ENCODE results near the gene DISC1.
"Not testable (repeated sequence)": the region's sequence is repeated elsewhere in the genome, so short reads cannot be mapped to it uniquely, and the experiment has no call there.

DISC1 gene

DNA sequence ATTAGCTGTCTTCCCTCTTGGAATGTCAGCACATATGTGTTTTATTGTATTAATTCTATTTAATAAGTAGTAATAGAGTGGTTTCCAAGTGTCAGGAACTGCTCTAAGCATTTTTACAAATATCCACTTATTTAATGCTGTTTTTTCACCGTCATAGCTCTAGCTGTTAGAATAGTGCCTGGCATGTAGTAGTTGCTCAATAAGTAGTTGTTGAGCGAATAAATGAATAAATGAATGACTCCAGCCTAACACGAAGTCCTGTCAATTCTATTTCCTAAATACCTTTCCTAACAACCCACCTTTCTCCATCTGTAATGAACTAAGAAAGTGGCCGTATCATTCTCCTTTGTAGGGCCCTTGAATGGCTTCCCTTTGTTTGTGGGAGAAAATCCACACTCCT, 312.5 kb downstream of the DISC1 start:
- DNase-seq: no peak

DNA sequence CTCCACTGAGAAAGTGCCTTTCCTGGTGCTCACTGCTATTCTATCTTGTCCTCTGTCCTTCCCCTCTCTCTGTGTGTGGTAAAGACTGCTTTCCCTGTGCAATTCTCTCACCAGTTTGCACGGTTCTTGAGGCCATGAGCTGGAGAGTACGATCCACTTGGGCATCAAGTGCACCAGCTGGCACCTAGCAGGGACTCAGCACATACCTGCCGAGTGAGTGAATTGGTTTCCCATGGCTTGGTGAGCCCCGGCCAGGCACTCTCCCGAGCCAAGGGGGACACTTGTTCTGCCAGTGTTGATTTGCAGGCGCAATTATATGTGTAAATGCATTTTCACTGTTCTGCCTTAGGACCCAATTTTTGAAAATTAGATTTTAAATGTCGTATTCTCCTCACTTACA, 313.5 kb downstream of the DISC1 start:
- no peak for DNase-seq

DNA sequence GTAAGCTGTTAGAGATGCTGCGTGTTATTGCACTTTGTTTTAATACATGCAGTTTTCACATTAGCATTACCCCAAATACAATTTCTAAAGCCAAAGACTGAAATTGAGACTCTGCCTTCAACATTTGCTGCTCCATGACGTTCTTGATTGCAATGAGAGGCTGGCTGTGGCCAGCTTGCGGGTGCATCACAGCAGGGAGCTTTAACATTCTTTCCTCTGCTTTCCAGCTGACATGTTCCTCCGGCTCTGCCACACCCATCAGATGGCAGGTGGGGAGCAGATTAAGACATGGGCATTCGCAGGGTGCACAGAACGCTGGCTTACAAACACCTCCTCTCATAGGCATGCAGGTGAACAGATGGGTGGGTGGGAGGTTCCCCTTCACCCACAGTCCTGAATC, 314.1 kb downstream of the DISC1 start:
- DNase-seq: no peak

DNA sequence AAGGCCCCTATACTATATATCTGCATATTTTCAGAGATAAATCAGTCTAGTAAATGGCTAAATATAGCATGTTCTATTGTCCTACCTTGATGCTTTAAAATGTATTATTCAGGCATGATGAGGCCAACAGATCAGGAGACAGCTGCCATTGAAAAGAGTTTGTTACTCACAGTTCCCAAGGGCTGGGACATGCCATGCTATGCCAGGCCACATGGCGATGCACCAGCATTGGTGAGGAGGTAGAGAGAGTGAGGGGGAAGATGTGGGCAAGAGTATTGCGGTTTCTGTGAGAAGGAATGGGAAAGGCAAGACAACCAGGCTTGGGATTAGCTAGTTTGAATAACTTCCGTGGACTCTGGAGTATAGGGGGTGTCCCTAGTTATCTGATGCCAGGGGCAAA, 316.5 kb downstream of the DISC1 start:
- no peak for DNase-seq

DNA sequence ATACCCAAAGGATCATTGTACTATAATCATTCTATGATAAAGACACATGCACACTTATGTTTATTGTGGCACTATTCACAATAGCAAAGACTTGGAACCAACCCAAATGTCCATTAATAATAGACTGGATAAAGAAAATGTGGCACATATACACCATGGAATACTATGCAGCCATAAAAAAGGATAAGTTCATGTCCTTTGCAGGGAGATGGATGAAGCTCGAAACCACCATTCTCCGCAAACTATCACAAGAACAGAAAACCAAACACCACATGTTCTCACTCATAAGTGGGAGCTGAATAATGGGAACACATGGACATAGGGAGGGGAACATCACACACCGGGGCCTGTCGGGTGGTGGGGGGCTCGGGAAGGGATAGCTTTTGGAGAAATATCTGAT, 321.5 kb downstream of the DISC1 start:
- not testable (repeated sequence) for DNase-seq

DNA sequence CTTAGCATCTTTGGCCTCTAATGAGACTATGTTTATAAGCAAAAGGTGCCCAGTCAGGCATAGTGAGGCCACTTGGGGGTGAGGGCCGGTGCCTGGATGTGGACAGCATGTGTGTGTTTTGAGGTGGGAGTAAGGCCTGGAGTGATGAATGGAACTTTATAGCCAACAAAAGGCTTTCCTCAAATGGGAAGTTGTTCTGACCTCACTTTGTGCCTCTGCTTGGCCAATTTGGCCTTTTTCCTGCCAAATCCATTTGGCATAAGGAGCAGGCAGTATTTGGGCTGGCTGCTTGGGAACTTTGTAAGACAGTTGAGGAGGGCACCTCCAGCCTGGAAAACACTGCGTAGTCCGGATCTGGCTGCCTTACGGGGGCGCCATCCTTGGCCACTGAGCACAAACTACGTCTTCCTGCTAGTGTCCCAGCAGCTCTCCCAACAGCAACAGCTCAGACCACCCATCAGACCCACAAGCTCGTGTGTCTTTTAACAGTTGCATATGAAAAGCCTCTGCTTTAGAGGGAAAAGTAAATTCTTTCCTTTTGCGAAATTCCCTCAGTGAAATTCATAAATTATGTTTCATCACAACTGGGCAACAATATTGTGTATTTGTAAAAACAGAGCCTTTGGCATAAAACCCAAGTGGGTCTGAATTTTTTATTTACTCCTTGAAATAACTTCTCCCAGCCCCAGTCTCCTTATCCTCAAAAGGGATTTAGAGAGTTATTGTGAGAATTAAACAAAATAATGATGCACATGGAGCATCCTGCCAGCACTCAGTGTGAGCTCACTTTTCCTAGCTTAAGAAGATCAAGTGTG, 322.9 kb downstream of the DISC1 start:
- DNase-seq: no peak

DNA sequence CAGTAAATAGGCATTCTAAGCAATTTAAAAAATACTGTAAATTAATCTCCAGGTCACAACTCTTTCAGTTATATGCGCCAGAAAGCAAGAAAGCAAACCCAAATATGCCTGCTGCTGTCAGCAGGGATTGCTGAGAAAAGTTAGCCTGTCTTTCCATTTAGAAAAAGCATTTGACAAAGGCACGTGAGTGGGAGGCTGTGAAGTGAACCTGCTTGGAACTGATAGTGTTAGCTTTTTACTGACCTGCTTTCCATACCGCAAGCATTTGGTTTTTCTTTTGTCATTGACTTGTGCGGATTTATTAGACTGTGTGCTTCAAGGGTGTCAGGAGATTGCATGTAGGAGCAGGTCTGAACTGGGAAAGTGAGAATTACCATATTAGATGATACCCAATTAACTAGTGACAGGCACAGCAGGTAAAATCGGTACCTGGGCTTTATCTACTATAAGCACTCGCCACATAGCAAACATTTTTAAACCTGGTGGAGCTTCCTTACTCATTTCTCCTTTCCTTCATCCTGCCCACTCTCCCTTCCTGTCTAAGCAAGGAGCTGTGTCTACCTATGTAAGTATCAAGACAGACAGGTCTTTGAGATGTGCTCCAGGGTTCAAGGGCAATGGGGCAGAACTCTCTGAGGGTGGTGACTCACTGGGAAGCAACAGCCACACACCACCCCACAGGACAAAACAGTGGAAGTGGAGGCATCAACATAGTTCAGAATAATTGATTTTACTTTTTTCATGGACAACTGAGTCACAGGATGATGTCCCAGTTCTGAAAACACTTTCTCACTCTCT, 323.9 kb downstream of the DISC1 start:
- DNase-seq: no peak

DNA sequence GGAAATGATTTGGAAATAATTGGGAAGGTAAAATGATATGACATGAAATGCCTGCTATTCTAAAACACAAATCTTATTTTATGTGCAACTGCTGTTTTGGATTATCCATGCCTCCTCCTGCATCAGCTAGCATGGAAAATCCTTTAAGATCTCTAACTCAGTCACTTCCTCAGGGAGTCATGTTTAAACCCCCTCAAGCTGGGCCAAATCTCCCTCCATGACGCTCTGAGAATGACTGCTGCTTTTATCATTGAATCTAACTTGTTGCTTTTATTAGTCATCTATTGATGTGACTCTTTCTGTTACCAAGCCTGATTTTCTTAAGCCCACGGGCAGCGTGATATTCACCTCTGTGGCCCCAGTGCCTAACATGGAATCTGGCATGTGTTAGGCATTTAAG, 324.8 kb downstream of the DISC1 start:
- no peak for DNase-seq

DNA sequence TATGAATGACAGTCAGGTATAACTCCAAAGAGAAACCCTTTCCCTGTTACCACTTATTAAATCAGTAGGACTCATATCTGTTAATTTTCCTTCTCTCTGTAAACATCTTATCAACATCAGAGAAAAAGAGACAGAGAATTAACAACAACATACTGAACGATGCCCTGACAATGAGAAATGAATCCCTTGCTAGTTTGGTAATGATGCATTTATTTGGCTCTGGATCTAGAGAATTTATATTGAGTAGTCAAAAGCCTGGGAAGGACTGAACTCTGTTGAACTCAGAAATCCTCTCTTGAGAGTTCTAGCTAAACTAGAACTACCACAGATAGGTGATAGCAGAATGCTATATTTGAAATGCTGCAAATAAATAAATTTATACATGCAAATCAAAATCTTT, 325.6 kb downstream of the DISC1 start:
- DNase-seq: no peak

DNA sequence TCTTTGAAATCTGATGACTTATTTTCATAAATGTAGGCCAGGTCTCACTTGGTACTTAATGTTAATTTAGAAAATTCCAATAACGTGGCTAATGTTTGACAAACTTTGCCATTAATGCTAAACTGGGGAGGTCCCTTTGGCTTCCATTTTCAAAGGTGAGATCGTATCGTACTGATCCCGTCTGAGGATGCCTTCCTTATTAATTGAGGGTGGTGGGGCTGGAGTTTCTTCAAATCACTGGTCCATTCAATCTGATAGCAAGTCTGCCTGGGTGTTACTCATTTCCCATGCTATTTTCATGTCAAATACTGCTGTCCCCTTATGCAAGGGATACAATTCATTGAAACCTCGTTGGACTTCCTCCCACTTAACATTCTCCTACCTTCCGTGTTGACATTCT, 327.1 kb downstream of the DISC1 start:
- no peak for DNase-seq

DNA sequence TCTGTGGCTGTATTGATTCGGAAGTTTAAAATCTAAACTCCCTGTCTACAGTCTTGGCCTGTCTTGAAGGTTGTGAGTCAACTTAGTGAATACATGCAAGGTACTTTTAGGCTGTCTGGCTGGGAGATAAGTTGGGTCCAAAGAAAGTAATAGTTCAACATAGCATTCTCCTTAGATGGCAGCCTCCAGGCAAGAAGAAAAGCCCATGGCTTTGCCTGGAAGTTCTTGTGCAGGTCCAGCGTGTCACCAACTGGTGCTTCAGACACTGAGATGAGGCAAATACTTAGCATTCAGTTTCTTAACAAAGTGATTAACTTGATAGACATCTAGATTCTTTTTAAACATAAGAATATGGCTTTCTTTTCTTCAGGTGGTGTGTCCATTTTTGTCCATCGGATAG, 328.2 kb downstream of the DISC1 start:
- DNase-seq: no peak

DNA sequence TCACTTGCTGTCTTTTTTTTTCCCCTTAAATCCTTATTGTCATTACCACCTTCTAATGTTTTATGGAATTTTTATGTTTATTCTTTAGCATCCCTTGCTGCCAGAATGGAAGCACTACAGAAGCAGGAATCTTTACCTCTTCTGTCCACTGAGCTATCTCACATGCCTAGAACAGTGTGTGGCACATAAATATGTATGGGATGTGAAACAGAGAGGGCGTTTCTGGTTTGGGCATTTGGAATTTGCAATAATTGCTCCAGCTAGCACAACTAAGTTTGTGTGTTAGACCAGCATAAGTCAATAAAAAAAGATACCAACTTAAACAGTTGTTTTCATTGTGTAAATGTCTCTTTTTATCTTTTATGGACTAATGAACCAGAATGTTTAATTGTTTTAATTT, 330.8 kb downstream of the DISC1 start:
- DNase-seq: no peak

DNA sequence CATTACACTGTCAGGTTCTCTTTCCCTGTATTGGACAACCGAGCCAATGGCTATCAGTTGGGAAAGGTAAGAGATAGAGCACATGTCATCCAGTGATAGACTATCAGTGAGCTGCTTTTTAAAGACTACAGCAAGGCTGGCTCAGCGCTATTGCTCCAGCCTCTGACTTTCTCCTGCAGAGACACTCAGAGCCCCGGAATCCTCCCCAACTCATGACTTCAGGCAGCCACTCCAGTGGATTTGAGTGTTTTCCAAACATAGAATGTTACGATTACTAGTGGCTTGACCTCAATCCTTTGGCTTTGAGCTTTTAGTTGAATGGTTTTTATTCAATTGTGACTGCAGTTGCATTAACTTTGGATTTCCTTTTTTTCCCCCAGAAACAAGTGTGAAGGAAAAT, 331.9 kb downstream of the DISC1 start:
- no peak for DNase-seq

DNA sequence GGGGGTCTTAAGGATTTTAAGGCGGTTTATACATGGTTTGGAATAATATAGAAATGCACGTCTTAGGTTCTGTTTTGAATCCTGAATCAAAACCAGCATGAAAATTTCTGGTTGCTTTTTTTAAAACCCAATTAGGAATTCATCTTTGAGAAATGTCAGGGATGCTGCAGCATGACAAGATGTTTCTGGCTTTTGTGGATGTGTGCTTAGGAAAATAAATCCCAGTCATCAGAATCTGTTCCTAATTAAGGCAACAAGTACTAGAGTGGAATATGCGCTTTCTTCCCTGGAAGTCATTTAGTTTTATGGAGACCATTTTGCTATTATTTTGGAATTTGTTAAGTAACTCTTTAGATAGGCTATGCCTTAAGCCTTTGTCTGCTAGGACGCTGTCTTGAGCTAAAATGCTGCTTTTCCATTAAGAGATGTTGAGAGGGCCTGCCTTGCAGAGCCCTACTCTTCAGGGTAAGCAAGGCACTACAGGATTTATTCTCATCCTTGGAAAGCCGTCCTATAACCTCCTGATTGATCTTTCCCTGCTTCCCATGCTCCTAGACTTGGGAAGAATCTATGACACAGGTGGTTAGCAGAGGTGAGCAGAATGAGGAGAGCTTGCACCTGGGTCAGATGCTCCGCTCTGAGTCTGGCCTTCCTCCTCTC, 332.8 kb downstream of the DISC1 start:
- DNase-seq: no peak

DNA sequence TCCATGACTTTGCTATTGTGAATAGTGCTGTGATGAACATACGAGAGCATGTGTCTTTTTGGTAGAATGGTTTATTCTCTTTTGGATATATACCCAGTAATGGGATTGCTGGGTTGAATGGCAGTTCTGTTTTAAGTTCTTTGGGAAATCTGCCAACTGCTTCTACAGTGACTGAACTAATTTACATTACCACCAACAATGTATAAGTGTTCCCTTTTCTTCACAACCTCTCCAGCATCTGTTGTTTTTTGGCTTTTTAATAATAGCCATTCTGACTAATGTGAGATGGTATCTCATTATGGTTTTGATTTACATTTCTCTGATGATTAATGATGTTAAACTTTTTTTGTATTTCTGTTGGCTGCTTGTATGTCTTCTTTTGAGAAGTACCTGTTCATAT, 335.2 kb downstream of the DISC1 start:
- DNase-seq: not testable (repeated sequence)

DNA sequence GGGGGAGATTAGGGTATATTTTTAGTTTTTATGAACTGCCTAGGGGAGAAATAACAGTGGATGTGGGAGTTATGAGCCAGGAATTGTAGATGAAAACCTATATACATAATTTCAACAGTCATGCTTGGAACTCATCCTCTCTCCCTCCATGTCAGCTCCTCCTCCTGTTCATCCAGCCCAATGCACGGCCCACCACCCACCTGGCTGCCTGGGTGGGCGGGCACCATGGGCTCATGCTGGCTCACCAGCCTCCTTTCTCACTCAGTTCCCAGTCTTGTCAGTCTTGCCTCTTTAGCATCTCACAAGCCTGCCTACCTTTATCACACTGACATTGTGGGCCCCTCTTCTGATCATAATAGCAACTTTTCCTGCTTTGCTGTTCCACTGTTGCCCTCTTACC, 336.0 kb downstream of the DISC1 start:
- no peak for DNase-seq

DNA sequence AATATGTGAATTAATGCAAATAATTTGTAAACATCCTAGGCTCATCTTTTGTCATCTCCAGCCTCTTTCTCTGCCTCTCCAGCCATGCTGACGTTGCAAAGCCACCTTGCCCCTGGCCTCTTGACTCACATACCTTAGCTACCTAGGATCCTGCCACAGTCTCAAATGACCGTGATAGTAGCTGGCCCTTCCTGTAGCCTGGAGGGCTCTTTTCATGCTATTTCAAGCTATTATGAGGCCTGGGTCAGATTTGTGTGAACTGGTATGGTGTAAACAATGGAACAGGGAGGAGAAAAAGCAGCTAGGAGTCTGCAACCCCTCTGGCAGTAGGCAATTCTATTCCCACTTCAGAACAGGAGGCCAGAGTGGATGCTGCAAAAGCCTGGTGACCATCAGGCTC, 337.7 kb downstream of the DISC1 start:
- DNase-seq: no peak

DNA sequence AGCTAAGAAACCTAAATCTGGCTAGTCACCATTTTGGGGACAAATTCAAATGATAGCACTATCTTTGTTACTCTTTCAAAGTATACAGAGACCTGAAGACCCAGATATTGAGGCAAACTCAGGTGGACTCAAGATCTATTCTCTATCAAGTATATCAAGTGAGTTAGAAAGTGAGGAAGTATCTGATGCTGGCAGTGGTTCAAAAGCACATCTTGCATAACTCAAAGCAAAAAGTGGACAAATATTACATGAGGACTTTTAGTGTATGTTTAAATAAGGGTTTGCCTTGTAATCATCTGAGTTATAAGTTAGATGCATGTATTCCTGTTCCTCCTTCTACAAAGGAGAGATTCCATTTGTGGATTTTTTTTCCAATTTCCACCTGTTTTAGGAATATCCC, 338.4 kb downstream of the DISC1 start:
- DNase-seq: no peak

DNA sequence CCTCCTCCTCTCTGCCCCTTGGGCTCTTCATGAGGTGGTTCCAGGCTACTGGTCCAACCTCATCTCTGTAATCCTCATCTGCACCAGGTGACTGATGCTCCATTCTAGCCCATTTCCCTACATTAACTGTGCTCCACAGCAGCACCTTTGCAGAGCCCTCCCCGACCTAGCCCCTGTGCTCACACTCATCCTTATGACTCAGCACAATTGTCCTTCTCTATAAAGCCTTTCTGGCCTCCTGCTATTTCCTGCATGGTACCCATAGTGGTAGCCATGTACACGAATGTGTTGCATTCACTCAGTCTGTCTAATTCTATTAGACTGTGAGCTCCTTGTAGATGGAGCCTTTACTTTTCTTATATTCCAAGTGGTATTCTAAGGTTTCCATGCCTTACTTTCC, 339.0 kb downstream of the DISC1 start:
- DNase-seq: no peak

DNA sequence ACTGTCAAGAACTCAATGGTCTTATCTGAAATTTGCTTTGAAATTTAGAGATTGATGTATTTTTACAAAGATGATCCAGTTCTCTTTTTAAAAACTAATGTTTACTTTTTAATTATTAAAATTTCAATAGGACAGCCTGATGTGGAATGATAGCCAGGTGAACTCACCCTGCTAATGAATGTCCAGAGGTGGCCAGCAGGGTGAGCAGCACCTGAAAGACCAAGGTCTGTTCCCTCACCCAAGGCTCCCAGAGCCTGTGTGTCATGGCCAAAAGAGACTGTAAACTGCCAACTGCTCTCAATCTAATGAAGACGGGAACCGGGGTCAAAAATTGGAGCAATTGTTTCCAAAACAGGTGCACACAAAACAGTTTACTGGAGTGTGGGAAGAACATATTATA, 340.4 kb downstream of the DISC1 start:
- DNase-seq: no peak

DNA sequence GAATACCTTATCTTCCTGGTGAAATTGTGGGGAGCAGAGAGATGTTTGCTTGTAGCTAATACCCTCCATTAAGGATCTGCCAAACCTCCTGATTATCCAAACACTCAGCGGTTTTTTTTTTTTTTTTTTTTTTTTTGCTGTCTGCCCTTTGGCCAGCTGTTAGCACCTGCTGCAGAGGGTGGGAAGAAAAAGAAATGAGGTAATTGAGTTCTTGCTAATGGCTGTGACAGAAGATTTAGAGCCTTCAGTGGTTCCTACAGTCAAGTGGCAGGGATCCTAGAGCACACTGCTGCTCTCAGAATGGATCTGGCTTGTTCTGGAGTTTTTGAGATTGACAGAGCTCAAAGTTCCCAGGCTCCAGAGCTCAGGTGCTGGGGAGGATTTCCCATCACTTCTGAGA, 342.5 kb downstream of the DISC1 start:
- no peak for DNase-seq

DNA sequence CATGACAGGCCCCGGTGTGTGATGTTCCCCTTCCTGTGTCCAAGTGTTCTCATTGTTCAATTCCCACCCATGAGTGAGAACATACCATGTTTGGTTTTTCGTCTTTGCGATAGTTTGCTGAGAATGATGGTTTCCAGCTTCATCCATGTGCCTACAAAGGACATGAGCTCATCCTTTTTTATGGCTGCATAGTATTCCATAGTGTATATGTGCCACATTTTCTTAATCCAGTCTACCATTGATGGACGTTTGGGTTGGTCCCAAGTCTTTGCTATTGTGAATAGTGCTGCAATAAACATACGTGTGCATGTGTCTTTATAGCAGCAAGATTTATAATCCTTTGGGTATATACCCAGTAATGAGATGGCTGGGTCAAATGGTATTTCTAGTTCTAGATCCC, 343.2 kb downstream of the DISC1 start:
- not testable (repeated sequence) for DNase-seq

DNA sequence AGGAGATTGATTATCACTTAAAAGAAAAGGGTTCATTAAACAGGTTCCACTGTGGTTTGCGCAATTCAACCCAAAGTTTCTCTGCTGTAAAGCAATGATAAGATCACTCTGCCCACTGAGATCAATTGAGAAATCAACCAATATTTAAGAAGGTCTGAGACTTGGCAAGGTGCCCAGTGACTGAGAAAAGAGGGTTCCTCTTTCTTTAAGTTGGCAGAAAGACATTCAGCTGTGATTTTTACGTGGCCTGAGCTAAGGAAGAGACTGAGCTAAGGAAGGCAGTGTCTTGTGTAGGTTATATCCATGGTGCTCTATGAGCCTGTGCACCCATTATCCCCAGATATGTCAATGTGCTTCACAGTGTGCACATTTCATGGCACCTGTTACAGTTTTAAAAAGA, 344.1 kb downstream of the DISC1 start:
- DNase-seq: no peak
